CD4-positive, alpha-beta T cell treated with Interleukin-6 at 100 ng/mL for 8 hours (primary cell): Measurements from ENCODE around the gene NCOR2.

ENCODE experiments used
- DNase-seq: peaks from one replicate; pipeline ENCODE4 v3.0.0-alpha.2; 2020; ENCODE audit warnings: mixed read lengths, low spot score

Gene NCOR2

GRCh38 chr12:124566997-124567672, at the start of gene NCOR2:
TSS of gene NCOR2 (minus strand) at chr12:124567612. CDS start at chr12:124495251, 72,361 bp downstream.
- peak; percentile 21 for DNase-seq

DNA sequence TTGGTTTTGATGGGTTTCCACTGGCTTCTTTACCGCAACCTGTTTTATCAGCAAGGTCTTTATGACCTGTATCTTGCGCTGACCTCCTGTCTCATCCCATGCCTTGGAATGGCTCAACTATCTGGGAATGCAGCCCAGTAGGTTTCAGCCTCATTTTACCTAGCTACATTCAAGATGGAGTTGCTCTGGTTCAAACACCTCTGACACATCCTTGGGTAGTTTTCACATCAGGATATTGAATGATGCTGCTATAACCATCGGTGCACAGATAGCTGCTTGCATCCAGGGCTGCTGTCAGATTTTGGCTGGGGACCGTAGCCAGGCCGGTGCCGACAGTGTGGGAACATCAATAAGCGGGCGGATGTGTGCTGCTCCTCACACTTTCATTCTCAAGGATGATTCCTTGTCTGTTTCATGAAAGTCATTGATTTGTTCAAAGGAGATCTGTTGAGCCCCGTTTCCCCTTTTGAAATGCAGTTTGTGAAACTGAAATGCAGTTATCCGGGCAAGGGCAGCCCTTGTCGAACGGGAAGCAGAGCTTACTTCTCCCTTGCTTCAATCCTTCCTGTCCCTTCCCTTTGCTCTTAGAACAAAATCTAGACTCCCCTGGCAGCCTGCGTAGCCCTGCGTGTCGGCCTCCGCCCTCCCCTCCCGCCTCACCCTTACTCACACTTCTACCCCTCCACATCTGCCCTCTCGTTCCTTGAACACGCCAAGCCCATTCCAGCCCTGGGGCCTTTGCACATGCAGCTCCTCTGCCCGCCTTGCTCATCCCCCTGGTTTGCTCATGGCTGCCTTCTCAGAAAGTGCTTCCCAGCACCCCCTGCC, 49.2 kb upstream of the NCOR2 start:
- no peak for DNase-seq

DNA sequence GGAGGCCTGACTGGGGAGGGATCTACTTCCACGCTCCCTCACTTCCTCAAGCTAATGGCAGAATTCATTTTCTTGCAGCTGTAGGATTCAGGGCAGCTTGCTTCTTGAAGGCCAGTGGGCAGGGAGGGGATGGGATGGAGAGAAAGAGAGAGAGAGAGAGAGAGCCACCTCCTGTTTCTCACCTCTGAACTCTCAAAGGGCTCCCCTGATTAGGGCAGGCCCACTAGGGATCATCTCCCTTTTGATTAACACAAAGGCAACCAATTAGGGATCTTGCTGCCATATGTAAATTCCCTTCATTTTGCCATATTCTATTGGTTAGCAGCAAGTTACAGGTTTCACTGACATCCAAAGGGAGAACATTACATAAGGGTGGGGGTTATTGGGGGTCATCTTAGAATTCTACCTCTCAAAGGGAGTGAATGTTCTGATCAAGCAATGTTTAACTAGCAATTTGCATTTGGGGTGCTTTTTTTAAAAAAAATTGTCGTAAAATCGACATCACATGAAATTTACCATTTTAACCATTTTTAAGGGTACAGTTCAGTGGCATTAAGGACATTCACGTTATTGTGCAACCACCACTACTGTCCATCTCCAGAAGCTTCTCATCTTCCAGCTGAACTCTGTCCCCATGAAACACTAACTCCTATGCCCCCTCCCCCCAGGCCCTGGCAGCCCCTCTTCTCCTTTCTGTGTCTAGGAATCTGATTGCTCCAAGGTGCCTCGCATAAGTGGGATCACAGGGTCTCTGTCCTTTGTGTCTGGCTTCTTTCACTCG, 47.3 kb upstream of the NCOR2 start:
- DNase-seq: no peak

DNA sequence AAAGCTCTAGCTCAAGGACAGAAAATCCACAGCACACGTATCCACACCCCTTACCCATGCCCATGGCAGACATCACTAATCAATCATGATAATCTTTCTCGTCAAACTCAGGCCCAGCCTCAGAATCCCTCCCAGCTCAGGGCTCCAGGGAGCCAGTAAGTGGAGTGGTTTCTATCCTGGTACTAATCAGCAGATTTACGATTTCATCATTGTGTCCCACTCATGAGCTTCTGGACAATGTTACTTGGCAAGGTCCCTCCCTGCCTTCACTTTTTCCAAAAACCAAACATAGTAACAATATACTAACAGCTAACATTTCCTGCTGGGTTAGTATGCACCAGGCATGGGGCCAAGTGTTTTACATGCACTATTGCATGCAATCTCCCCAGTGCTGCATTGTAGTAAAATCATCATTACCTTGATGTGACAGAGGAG, 45.8 kb upstream of the NCOR2 start:
- no peak for DNase-seq

DNA sequence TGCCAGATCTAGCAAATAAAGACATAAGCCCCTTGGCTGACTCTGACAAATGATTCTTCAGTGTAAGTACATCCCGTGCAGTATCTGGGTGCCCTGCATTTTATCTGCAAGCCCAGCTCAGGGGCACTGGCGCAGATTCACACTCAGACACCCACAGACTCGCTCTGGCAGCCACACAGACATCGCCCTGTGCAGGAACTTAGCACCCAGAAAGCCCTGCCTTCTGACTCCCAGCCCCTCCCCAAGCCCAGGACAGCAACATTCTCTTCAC, 44.9 kb upstream of the NCOR2 start:
- no peak for DNase-seq

DNA sequence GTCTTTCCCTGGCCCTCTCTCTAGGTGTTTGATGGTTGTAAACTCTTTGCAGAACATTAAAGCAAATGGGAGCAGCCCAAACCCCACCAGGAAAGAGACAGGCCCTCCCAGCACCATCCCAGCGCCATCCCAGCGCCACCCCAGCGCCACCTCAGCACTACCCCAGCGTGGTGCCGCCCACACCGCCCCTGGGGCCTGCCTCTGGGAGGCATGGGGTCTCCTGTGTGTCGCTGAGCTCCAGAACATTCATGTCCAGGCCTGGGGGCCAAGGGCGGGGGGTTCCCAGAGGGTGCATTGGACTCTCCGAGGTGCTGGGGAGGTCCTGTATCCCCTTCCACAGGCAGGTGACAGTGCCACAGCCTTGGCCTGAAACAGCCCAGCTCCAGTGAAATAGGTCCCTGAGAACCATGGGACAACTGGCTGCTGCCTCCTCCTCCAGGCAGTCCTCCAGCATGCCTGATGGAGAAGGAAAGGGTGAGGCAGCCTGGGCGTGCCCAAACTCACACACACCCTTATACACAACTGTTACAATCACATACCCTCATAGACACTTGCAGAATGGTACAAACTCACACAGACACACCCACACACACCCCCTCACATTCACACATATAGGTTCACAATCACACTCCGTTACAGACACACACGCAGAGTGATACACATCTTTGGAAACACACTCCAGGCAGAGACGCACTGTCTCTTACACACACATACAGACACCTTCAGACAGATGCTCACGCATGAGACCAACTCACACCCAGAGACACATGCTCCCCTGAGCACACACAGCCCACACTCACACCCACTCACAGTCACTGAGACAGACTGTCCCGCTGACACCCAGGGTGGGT, 44.4 kb upstream of the NCOR2 start:
- no peak for DNase-seq

GRCh38 chr12:124610629-124611558, 43.5 kb upstream of the NCOR2 start:
- no peak for DNase-seq

- DNase-seq: no peak
These were observed 42.7 kb upstream of the NCOR2 start for GRCh38 chr12:124610021-124610612.

DNA sequence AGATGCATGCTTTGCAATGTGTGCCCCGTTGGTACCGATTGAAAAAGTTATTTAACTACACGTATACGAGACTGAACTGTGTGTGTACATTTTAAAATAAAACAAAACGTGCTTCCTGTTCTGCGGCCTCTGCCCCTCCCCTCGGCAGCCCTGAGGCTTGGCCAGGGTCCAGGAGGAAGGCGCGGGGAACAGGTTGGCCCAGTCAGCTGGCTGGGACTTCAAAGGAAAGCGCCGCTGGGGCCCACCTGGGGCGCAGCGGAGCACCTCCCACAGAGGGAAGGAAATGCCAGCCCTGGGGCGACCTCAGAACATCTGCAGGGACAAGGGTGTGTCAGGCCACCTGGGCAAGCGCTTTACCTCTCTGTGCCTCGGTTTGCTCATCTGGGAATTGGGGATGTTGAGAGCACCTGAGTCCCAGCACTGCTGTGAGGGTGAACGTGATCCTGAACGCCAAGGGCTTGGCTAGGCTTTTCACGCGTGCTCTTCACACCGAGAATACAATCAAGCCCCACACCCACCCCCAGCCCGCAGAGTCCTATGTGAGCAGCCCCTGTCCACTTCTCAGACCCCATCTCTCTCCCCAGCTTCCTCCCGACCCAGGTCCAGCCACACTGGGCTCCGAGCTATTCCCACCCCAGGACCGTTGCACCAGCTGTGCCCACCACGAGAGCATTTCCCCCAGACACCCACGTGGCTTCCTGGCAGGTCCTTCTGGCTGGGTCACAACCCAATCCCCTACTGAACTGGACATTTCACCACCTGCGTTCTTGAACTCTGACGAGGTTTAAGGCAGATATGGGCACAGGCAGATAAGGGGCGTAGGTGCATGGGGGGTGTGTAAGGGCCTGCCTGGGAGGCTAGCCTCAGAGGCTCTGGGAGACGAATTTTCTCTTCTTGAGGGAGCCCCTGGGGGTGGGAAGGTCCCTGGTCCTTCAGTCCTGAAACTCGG, 41.9 kb upstream of the NCOR2 start:
- peak; percentile 92 for DNase-seq

GRCh38 chr12:124608450-124608870, 41.0 kb upstream of the NCOR2 start:
- DNase-seq: no peak

DNA sequence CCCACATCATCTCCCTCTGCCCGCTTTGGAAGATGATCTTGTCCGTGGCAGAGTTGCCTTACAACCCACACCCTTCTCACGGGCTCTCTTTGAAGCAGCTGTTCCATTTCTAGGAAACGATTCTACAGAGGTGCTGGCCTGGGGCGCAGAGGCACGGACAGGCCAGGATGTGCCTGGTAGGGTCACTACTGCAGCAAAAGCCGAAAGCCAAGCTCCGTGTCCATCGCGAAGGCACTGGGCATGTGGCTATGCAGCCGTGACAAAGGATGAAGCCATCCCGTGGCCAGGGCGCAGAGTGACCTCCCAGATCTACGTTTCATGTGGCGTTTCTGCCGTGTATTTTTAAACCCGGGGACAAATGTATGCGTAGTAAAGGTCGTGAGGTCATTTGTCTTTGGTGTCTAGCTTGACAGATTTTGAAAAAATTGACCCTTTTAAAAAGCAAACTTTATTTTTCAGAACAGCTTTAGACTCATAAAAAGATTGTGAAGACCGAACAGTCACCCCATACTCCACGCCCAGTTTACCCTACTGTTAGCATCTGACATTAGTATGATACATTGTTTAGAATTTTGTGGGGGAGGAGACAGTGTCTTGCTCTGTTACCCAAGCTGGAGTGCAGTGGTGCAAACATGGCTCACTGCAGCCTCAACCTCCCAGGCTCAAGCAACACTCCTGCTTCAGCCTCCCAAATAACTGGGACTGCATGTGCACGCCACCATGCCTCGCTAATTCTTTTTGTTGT, 40.4 kb upstream of the NCOR2 start:
- DNase-seq: no peak

- DNase-seq: no peak
These were observed 38.7 kb upstream of the NCOR2 start for GRCh38 chr12:124605883-124606774.

DNA sequence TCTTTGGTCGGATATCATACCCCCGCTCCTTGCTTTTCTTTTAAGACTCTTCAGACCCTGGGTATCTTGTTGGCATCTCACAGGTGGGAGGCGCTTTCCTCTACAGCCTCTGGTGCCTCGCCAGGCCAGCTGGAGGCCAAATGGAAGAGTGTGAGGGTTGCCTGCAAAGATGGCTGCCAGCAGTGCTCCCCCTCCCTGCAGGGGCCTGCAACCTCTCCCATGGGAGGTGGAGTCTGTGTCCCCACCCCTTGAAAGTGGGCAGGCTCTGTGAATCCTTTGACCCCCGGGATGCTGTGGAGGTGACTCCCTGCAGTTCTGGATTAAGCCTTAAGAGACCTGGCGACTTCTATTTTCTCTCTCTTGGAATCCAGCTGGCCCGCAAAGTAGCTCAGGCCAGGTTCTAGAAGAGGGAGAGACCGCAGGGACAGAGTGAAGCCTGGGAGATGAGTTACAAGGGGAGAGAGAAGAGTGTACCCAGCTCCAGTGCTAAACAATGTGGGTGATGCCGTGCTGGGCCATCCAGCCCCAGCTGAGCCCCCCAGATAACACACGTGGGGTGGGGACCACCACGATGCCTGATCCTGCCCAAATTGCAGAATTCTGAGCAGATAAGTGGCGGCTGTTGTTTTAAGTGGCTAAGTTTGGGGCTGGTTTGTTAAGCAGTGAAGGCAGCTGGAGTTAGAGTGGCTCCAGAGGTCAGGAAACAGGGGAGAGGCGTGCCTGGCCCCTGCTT, 37.9 kb upstream of the NCOR2 start:
- no peak for DNase-seq

- DNase-seq: no peak
These were observed 36.9 kb upstream of the NCOR2 start for GRCh38 chr12:124604264-124604680.

- no peak for DNase-seq
These were observed 36.4 kb upstream of the NCOR2 start for GRCh38 chr12:124603831-124604251.

DNA sequence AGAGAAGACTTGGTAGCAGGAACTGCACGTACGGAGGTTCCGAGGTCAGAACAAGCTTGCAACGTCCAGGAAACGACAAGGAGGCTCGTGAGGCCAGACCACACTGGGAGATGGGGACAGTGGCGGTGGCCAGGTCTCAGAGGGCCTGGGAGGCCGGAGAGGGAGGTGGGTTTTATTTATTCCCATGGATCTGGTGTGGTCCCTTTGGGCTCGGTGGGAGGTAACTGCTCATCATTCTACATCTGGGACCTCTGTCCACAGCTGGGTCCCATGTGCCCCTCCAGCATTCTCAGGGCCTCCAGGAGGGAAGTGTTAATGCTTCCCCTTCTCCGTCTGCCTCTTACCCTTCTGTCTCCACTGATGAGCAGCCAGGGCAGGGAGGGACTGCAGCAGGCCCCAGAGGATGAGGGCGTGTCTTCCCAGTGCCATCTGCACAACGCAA, 35.7 kb upstream of the NCOR2 start:
- DNase-seq: no peak

DNA sequence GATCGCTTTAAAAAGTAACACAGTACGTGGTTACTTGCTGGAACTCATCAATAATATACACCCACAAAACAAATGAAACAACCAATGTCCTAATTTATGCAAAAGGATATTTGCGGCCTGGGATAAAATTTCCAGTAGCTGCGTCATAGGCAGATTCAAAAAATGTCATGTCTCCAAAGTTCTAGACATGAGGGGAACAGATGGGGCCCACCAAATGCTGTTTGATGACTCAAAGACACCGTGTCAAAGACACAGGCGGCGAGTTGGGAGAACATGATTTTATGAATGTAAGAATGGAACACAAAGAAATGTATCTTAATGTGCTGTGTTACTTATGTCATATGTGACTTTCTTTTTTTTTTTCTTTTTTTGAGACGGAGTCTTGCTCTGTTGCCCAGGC, 34.3 kb upstream of the NCOR2 start:
- DNase-seq: no peak
